GM12872 (cell line): ENCODE measurements around the gene FRMD1.

Source experiments
- TF ChIP-seq, protein P1 (sequence below): IDR thresholded peaks from 3 replicates; pipeline ENCODE4 v1.5.1; 2011; ENCODE audit warnings: low read depth, mild to moderate bottlenecking, low read length, moderate library complexity; ENCODE audit not compliant: insufficient read depth

Gene FRMD1

DNA sequence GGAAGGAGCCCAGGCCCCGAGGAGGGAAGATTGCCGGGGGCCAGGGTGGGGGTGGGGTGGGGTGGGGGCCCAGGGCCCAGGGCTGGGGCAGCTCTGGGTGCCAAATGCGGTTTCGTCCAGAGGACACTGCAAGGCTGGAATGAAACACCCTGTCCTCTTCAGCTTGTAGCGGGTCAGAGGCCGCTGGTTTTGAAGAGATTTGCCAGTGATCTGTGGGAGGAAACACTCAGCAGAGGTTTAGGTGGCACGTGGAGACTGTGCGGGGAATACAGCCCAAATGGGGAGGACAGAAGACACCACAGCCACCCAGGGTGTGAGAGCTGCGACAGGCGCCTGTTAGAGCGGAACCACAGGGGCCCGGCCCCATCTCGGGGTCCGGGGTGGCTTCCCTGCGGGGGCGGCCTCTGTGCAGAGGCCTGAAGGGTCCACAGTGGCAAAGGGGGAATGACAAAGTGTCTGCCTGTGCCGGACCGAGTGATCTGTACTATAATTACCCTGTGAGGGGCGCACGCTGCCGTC is 29.2 kb downstream of the FRMD1 start:
- TF ChIP-seq, protein P1, sequence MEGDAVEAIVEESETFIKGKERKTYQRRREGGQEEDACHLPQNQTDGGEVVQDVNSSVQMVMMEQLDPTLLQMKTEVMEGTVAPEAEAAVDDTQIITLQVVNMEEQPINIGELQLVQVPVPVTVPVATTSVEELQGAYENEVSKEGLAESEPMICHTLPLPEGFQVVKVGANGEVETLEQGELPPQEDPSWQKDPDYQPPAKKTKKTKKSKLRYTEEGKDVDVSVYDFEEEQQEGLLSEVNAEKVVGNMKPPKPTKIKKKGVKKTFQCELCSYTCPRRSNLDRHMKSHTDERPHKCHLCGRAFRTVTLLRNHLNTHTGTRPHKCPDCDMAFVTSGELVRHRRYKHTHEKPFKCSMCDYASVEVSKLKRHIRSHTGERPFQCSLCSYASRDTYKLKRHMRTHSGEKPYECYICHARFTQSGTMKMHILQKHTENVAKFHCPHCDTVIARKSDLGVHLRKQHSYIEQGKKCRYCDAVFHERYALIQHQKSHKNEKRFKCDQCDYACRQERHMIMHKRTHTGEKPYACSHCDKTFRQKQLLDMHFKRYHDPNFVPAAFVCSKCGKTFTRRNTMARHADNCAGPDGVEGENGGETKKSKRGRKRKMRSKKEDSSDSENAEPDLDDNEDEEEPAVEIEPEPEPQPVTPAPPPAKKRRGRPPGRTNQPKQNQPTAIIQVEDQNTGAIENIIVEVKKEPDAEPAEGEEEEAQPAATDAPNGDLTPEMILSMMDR = no peak

DNA sequence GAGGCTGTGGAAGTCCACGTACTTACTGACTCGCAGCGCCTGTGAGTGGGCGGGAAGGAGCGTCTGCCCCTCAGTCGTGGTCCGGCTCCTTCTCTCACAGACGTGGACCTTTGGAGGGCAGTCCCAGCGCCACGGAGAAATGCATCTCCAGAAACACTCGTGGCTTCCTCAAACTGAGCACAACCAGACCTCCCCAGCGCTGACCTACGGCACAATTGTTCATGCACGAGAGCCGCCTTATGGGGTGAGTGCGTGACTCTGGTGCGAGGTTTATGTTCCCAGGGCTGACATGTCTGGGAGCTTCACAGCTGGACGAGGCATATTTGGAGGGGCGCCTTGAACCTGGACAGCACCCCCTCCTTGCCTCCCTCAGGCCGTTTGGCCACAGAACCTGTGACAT is 29.7 kb downstream of the FRMD1 start:
- TF ChIP-seq, protein P1 = no peak

DNA sequence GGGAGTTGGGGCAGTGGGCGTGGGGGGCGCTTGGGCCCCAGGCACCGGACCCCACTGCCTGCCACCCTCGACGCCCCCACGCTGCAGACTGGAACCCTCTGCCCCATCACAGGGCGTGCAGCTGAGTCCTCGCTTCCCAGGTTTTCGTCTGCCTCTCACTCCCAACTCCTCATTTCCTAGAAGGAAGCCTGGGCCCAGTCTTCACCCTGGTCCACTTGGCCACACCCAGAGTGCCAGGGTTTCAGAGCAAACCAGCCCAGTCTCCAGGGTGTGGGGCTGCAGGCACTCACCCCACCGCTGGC is 30.3 kb downstream of the FRMD1 start:
- TF ChIP-seq, protein P1 = no peak

DNA sequence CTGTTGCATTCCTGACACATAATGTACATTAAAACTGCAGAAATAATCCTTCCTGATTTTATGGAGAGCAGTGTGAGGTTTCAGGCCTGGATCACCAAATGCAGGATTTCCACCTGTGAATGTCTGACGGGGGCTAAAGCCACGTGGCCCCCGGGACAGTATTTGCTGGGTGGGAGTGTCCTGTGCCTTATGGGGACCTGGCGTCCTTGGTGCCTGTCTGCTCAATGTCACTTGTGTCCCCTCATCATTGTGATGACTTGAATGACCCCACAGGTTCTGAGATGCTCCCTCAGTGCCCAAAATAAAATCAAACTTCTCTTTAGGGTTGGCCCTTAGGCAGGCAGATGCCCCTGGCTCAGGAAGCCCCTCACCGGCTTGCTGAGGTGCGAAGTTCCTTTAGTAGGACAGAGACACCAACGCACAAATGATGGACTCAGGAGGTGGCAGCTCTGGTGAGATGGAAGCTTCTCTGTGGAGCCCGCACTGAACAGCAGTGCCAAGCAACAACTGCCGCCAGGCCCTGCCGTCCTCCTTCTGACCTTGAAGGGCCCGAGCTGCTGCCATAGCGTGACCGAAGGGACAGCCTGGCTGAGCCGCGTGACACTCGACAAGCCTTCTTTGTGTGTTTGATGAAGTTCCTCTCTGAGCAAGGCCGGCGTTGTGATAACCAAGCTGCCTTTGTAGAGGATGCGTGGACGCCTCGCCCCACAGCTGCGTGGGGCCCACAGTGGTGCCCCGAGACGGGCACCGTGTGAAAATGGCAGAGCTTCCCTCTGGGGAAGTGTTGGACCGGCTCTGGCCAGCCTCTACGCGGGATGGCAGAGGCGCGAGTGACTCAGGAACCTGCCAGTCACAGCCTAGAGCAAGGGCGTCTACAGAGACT is 30.9 kb downstream of the FRMD1 start:
- TF ChIP-seq, protein P1 = no peak

DNA sequence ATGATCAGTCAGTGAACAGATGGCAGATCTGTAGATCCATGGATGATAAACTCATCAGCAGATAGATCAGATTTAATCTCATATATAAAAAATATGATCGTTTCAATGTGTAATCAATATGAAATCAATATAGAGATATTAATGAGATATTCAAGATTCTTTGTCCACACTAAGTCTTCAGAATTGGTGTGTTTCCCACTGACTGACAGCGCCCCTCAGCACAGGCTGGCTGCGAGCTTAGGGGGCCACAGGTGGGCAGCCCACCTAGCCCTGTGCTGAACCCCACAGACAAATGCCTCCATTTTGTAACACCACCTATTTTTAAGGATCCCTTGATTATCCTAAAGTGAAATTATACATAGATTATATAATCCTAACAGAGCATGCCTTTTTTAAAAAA is 32.3 kb downstream of the FRMD1 start:
- TF ChIP-seq, protein P1 = no peak

DNA sequence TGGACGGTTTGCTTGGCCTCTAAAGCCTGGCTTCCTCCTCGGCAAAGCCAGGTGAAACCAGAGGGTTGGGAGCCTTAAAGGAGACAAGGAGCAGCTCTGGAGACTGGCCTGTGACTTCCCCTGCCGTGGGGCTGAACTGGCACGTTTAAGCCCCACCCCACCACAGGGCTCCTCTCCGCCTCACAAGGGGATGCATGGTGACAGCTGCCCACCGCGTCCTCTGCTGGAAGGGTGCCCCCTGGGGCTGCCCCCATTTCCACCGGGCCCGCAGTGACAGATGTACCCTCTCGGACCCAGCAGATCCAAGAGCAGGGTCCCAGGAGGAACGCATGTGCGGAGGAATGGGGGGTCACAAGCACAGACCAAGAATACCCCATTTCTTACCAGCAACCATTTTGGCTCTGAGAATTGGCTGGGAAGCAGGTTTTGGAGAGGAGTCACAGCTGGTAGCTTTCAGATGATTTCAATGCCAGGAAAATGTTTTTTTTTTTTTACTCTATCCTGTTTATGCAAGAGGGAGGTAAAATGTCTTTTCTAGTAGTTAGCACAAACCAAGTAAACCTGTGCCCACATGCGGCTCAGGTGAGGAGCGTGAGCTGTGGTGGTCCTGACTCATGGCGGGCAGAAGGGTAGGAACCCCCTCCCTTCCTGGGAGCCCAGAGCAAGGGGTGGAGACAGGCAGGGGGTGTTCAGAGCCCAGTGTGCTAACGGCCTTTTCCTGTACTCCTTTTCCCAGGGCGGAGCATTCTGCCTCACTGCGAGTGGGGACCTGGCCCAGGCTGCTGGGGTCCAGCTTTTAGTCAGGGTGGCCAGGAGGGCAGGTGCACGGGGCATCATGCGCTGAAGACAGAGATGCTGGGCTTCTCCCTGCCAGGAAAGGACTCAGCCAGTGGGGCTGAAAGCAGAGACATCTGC is 33.0 kb downstream of the FRMD1 start:
- TF ChIP-seq, protein P1 = no peak

DNA sequence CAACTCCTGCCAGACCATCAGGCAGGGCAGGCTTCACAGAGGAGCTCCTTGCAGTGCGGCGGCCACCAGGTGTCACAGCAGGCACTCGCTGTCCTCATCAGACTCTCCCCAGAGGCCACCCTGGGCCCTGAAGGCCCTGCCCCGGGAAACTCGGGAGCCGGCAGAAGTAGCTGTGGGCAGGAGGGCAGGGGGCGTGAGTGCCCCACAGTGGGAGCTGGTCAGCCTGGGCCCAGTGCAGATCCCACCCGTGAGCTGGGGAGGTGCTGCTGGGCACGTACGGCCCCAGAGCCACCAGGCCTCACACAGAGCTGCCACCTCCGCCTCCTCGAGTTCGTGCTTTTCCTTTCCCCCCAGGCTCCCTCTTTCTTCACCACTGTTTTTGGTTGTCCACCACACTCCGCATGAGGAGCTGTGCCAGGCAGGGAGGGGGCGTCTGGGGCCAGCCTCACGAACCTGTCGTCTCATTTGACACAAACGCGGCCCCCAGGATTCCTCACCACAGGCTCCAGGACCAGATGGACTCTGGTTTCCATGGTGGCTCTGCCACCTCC is 33.8 kb downstream of the FRMD1 start:
- TF ChIP-seq, protein P1 = no peak
